ENCODE results near the gene REX1BD. TPM values are rescaled to one million over a fixed set of nuclear protein-coding genes. Genes with fewer than 3 reads are reported as not detected.

Gene REX1BD
- total and polyA plus RNA-seq, 2 of the 13 experiments (the other 11 are each of a cell fraction or from before 2014, with no cell fraction given) = 7.5 to 25.4 TPM

DNA sequence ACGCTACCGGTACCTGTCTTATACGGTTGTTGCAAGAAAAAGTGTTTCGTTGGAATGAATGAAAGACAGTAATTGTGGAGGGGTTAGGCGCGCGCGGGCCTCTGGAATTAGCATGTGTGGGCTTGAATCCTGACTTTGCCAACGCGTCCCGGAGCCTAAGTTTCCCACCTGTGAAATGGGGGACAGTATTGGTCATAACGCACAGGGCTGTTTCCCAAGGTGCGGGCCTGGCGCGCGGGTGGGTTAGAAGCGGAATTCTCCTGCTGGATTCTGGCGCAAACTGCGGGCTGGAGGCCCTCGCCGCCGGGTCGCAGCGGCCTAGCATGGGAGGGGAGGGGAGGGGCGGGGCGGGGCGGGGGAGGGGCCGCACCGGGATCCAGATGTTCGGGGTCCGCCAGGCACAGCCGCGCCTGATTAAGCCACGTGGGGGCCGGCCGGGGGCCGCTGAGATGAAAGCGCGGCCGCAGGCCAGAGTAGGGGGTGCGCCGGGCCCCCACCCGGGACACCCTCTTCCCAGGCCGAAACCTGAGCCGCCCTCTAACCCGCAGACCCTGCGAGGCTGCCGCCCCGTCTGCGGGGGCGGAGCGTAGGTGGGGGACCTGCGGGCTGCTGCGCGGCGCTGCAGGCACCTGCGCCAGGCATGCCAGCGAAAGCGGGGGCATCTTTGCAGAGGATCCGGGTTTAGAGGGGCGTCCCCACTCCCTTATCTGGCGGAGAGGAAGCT is 22.9 kb downstream of the REX1BD start (continued):
- TF ChIP-seq, protein P1, sequence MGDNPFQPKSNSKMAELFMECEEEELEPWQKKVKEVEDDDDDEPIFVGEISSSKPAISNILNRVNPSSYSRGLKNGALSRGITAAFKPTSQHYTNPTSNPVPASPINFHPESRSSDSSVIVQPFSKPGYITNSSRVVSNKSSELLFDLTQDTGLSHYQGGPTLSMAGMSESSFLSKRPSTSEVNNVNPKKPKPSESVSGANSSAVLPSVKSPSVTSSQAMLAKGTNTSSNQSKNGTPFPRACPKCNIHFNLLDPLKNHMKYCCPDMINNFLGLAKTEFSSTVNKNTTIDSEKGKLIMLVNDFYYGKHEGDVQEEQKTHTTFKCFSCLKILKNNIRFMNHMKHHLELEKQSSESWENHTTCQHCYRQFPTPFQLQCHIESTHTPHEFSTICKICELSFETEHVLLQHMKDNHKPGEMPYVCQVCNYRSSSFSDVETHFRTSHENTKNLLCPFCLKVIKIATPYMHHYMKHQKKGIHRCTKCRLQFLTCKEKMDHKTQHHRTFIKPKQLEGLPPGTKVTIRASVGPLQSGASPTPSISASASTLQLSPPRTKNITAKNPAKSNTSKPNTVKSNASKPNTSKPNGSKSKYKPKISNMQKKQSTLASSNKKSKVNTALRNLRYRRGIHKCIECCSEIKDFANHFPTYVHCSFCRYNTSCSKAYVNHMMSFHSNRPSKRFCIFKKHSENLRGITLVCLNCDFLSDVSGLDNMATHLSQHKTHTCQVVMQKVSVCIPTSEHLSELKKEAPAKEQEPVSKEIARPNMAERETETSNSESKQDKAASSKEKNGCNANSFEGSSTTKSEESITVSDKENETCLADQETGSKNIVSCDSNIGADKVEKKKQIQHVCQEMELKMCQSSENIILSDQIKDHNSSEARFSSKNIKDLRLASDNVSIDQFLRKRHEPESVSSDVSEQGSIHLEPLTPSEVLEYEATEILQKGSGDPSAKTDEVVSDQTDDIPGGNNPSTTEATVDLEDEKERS (CRISPR knock-in tag; IDR thresholded peaks at IDR 0.05) = no peak
- TF ChIP-seq, protein P2, sequence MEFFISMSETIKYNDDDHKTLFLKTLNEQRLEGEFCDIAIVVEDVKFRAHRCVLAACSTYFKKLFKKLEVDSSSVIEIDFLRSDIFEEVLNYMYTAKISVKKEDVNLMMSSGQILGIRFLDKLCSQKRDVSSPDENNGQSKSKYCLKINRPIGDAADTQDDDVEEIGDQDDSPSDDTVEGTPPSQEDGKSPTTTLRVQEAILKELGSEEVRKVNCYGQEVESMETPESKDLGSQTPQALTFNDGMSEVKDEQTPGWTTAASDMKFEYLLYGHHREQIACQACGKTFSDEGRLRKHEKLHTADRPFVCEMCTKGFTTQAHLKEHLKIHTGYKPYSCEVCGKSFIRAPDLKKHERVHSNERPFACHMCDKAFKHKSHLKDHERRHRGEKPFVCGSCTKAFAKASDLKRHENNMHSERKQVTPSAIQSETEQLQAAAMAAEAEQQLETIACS (CRISPR knock-in tag; IDR thresholded peaks at IDR 0.05) = no peak
- TF ChIP-seq, protein P3, sequence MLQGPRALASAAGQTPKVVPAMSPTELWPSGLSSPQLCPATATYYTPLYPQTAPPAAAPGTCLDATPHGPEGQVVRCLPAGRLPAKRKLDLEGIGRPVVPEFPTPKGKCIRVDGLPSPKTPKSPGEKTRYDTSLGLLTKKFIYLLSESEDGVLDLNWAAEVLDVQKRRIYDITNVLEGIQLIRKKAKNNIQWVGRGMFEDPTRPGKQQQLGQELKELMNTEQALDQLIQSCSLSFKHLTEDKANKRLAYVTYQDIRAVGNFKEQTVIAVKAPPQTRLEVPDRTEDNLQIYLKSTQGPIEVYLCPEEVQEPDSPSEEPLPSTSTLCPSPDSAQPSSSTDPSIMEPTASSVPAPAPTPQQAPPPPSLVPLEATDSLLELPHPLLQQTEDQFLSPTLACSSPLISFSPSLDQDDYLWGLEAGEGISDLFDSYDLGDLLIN (CRISPR knock-in tag; IDR thresholded peaks at IDR 0.05; ENCODE audit: borderline replicate concordance) = no peak
- TF ChIP-seq RARA (CRISPR knock-in tag; IDR thresholded peaks at IDR 0.05) = peak; percentile 77
- no peak for TF ChIP-seq HOXD1 (CRISPR knock-in tag; IDR thresholded peaks at IDR 0.05)
- no peak for TF ChIP-seq RELA (CRISPR knock-in tag; IDR thresholded peaks at IDR 0.05)
- TF ChIP-seq ZBTB3 (CRISPR knock-in tag; IDR thresholded peaks at IDR 0.05; ENCODE audit: borderline replicate concordance, low read depth) = no peak
- TF ChIP-seq, protein P4, sequence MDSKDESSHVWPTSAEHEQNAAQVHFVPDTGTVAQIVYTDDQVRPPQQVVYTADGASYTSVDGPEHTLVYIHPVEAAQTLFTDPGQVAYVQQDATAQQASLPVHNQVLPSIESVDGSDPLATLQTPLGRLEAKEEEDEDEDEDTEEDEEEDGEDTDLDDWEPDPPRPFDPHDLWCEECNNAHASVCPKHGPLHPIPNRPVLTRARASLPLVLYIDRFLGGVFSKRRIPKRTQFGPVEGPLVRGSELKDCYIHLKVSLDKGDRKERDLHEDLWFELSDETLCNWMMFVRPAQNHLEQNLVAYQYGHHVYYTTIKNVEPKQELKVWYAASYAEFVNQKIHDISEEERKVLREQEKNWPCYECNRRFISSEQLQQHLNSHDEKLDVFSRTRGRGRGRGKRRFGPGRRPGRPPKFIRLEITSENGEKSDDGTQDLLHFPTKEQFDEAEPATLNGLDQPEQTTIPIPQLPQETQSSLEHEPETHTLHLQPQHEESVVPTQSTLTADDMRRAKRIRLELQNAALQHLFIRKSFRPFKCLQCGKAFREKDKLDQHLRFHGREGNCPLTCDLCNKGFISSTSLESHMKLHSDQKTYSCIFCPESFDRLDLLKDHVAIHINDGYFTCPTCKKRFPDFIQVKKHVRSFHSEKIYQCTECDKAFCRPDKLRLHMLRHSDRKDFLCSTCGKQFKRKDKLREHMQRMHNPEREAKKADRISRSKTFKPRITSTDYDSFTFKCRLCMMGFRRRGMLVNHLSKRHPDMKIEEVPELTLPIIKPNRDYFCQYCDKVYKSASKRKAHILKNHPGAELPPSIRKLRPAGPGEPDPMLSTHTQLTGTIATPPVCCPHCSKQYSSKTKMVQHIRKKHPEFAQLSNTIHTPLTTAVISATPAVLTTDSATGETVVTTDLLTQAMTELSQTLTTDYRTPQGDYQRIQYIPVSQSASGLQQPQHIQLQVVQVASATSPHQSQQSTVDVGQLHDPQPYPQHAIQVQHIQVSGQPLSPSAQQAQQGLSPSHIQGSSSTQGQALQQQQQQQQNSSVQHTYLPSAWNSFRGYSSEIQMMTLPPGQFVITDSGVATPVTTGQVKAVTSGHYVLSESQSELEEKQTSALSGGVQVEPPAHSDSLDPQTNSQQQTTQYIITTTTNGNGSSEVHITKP (CRISPR knock-in tag; IDR thresholded peaks at IDR 0.05; ENCODE audit: low read depth) = no peak
- TF ChIP-seq, protein P5, sequence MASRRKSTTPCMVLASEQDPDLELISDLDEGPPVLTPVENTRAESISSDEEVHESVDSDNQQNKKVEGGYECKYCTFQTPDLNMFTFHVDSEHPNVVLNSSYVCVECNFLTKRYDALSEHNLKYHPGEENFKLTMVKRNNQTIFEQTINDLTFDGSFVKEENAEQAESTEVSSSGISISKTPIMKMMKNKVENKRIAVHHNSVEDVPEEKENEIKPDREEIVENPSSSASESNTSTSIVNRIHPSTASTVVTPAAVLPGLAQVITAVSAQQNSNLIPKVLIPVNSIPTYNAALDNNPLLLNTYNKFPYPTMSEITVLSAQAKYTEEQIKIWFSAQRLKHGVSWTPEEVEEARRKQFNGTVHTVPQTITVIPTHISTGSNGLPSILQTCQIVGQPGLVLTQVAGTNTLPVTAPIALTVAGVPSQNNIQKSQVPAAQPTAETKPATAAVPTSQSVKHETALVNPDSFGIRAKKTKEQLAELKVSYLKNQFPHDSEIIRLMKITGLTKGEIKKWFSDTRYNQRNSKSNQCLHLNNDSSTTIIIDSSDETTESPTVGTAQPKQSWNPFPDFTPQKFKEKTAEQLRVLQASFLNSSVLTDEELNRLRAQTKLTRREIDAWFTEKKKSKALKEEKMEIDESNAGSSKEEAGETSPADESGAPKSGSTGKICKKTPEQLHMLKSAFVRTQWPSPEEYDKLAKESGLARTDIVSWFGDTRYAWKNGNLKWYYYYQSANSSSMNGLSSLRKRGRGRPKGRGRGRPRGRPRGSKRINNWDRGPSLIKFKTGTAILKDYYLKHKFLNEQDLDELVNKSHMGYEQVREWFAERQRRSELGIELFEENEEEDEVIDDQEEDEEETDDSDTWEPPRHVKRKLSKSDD (CRISPR knock-in tag; IDR thresholded peaks at IDR 0.05; ENCODE audit: low read depth) = no peak
- TF ChIP-seq REL (CRISPR knock-in tag; conservative IDR thresholded peaks at IDR 0.05) = no peak
- no peak for TF ChIP-seq MIXL1 (CRISPR knock-in tag; IDR thresholded peaks at IDR 0.05)
- 0 out of 2 replicates have a peak, but pooled peaks have one; percentile 24 for TF ChIP-seq ISL2 (CRISPR knock-in tag; IDR thresholded peaks at IDR 0.05)
